Measurements from ENCODE around the gene FHOD1. TPM values are rescaled to one million over a fixed set of nuclear protein-coding genes. Genes with fewer than 3 reads are reported as not detected.

The FHOD1 gene
- total and polyA plus RNA-seq, 2 of the 13 experiments (the other 11 are each of a cell fraction or from before 2014, with no cell fraction given): 20.0 to 20.8 TPM

- TF ChIP-seq NPAS2 (CRISPR knock-in tag; IDR thresholded peaks at IDR 0.05; ENCODE audit: borderline replicate concordance): no peak
Observed at GRCh38 chr16:67182288-67182687, 65.0 kb downstream of the FHOD1 start (continued).

GRCh38 chr16:67181346-67181745 lies 65.9 kb downstream of the FHOD1 start:
- ChIA-PET POLR2A (interaction anchor here (2.0 kb wide), 1 partner anchor 11 kb away, joined by 6 read pairs; the partner anchor contains the start of gene NOL3), CTCF (ENCODE audit: low intra/inter-chr PET ratio, low total read pairs) (no interaction called here)
- Histone ChIP-seq H3K79me2 (ENCODE audit: insufficient read depth, low read length) (no peaks in the 10 kb centered on the region), H3K9ac (ENCODE audit: insufficient read depth, low read depth, low read length) (no peak overlapping the region), H3K4me1 (ENCODE audit: insufficient read depth, low read length) (peaks cover 52% of the 10 kb centered on the region), H3K27ac (ENCODE audit: extremely low read length, insufficient read depth, low read length) (no peak overlapping the region), H3K9me3 (ENCODE audit: low read length) (no peaks in the 10 kb centered on the region), H3K27me3 (ENCODE audit: control insufficient read depth in 1 of 2, insufficient read depth in 2 of 2, low read length in 2 of 2) (no peaks in the 10 kb centered on the region; a peak in 1 of 5 replicates), H2AFZ (ENCODE audit: low read length) (no peak overlapping the region), H3K4me2 (ENCODE audit: low read depth, low read length) (no peak overlapping the region), H3K4me3 (replicated peaks in 1 of 3; ENCODE audit: insufficient read depth in 1 of 3, low read depth in 2 of 3, low read length in 3 of 3) (no peak overlapping the region), H4K20me1 (ENCODE audit: insufficient read depth, low read length) (no peaks in the 10 kb centered on the region; the same call in 1 of the 2 replicates), H3K36me3 (replicated peaks in 1 of 2; ENCODE audit: control insufficient read depth in 1 of 2, insufficient read depth in 2 of 2, low read length in 2 of 2) (no peaks in the 10 kb centered on the region)
- in situ Hi-C loops (cut with HindIII; ENCODE audit: extremely low pct_ligation_motif_present, low pct_unique_long_range_greater_than_20kb): no loop called here
- TF ChIP-seq PAWR (CRISPR knock-in tag; IDR thresholded peaks at IDR 0.05; ENCODE audit: borderline replicate concordance): no peak
- TF ChIP-seq CBX1 (IDR thresholded peaks at IDR 0.05; ENCODE audit: low read depth): no peak
- intact Hi-C loops (cut with micrococcal nuclease; ENCODE audit: unreplicated experiment): no loop called here
- DNase-seq (ENCODE audit: low spot score) (no peak), ATAC-seq (no peak), FAIRE-seq (no peak)
- 72% methylated on average over 2 of the region's 2 CpGs for WGBS (ENCODE audit: low lambda C conversion rate)
- no TSS peak for BruUV-seq (replicated peaks)

- Histone ChIP-seq H3K4me1 (ENCODE audit: insufficient read depth, low read length) (peaks cover 40% of the 10 kb centered on the region), H3K27ac (ENCODE audit: extremely low read length, insufficient read depth, low read length) (no peak overlapping the region), H3K9me3 (ENCODE audit: low read length) (no peaks in the 10 kb centered on the region), H2AFZ (ENCODE audit: low read length) (no peak overlapping the region), H3K27me3 (ENCODE audit: control insufficient read depth in 1 of 2, insufficient read depth in 2 of 2, low read length in 2 of 2) (no peaks in the 10 kb centered on the region; a peak in 1 of 5 replicates), H3K9ac (ENCODE audit: insufficient read depth, low read depth, low read length) (no peak overlapping the region), H3K4me2 (ENCODE audit: low read depth, low read length) (no peak overlapping the region), H3K4me3 (replicated peaks in 1 of 3; ENCODE audit: insufficient read depth in 1 of 3, low read depth in 2 of 3, low read length in 3 of 3) (no peak overlapping the region), H4K20me1 (ENCODE audit: insufficient read depth, low read length) (no peaks in the 10 kb centered on the region; the same call in 1 of the 2 replicates), H3K79me2 (ENCODE audit: insufficient read depth, low read length) (no peaks in the 10 kb centered on the region), H3K36me3 (replicated peaks in 1 of 2; ENCODE audit: control insufficient read depth in 1 of 2, insufficient read depth in 2 of 2, low read length in 2 of 2) (no peaks in the 10 kb centered on the region; a peak in 1 of 5 replicates)
- no peak for DNase-seq (ENCODE audit: low spot score)
- ChIA-PET POLR2A (interaction anchor here (1.0 kb wide), 1 partner anchor 19 kb away, joined by 3 read pairs; no protein-coding TSS in a partner anchor), CTCF (ENCODE audit: low intra/inter-chr PET ratio, low total read pairs) (interaction anchor here (1.3 kb wide), 1 partner anchor 226 kb away, joined by 5 read pairs; no protein-coding TSS in a partner anchor)
- FAIRE-seq: no peak
- TF ChIP-seq ZNF124 (CRISPR knock-in tag; IDR thresholded peaks at IDR 0.05): no peak
- TF ChIP-seq ZNF704 (CRISPR knock-in tag; IDR thresholded peaks at IDR 0.05; ENCODE audit: borderline replicate concordance): no peak
- TF ChIP-seq HMGA1 (CRISPR knock-in tag; conservative IDR thresholded peaks at IDR 0.05): no peak
- no peak for TF ChIP-seq ZNF768 (CRISPR knock-in tag; IDR thresholded peaks at IDR 0.05)
- TF ChIP-seq ZBTB43 (CRISPR knock-in tag; conservative IDR thresholded peaks at IDR 0.05): no peak
- WGBS (ENCODE audit: low lambda C conversion rate): 82% methylated on average over 15 of the region's 16 CpGs
- in situ Hi-C loops (cut with HindIII; ENCODE audit: extremely low pct_ligation_motif_present, low pct_unique_long_range_greater_than_20kb): no loop called here
- intact Hi-C loops (cut with micrococcal nuclease; ENCODE audit: unreplicated experiment): no loop called here
- no peak for ATAC-seq
- no TSS peak for BruUV-seq (replicated peaks)
Observed at GRCh38 chr16:67180166-67180565, 67.1 kb downstream of the FHOD1 start.
